GM15510 (cell line): ENCODE data around the gene SEH1L.

Experiments used
- POLR2A ChIP-seq: IDR thresholded peaks from 3 replicates; pipeline ENCODE4 v1.6.1; 2011; ENCODE audit warnings: borderline replicate concordance; ENCODE audit not compliant: insufficient read length; ENCODE audit errors: extremely low read depth

The SEH1L gene

DNA sequence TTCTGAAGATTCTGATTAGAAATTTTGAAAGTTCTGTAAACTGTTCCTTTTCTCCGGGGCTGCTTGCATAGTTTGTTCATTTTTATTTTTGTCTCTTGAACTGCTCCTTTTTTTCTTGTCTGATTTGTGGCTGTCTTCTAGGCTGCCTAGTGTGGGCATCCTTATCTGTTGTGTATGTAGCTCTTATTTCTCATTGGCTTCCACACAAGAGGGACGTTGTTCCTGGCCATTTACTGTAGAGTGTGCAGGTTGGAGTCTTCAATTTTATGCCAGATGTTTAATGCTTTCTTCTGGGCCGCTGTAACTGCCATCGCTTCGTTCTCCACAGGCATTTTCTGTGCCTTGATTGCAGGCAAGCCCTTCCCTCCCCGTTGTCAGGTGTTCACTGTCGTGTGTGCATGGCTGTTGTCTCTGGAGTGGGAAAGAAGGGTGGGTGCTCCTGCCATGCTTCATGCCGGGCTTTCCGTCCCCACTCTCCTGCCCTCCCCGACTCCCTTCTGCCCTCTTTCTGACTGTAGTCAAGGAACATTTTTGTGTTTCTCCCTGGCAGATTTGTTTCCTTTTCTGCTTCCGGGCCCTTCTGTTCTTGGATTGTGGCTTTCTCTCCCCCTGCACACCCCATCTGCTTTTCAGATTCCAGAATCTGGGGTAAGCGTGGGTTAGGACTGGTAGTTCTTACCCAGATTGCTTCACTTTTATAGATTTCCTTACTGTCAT, 58.9 kb downstream of the SEH1L start:
- TF ChIP-seq POLR2A: no peak

GRCh38 chr18:13007248-13007560, 59.4 kb downstream of the SEH1L start:
- no peak for TF ChIP-seq POLR2A

DNA sequence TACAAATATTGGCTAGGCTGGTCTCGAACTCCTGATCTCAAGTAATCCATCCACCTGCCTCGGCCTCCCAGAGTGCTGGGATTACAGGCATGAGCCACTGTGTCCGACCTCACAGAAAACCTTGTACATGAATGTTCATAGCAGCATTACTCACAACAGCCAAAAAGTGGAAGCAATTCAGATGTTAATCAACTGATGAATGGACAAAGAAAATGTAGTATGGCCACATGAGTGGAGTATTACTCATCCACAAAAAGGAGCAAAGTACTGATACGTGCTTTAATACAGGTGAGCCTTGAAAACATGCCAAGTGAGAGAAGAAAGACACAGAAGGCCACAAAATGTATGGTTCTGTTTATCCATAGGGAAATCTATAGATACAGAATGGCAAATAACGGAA, 63.9 kb downstream of the SEH1L start:
- TF ChIP-seq POLR2A: no peak

GRCh38 chr18:13014232-13014631, 66.4 kb downstream of the SEH1L start:
- no peak for TF ChIP-seq POLR2A

GRCh38 chr18:13014818-13015217, 67.0 kb downstream of the SEH1L start:
- TF ChIP-seq POLR2A: no peak

DNA sequence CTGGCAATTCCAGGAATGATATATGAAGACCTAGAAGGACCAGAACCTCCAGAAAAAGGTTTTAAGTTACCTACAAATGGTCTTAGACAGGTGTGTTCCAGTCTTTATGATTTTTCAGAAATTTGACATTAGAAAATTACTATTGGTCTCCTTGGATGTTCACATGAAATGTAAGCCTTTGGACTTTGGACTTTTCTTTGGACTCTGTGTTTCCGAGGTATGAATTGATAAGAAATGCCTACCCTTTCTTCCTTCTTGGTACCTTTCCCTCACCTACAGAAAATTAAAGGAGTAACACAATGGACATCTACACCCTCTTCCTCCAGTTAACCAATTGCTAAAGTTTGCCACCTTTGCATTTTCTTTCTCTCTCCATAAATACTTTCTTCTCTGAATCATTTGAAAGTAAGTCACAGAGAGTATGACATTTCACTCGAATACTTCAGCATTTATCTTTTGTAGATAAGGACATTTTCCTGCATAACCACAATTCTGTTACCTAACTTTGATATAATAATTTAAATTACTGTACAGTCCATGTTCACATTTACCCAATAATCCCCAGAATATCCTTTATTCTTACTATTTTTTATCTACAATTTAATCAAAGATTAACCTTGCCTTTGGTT, 69.5 kb downstream of the SEH1L start:
- TF ChIP-seq POLR2A: no peak

DNA sequence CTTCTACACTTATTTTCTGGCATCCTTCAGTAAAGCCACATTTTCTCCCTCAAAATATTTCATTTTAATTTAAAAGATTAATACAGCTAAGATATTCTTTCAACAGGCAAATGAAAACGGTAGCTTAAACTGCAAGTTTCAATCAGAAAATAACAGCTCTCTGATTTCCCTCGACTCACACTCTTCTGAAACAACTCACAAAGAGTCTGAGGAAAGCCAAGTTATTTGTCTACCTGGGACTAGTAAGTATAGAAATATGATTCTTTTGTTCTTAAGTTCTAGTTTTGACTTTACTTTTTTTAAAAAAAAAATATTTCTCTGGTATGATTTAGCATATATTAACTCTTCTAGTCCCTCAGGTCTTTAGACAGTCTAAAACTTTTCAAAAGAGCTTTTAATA, 70.6 kb downstream of the SEH1L start:
- no peak for TF ChIP-seq POLR2A

GRCh38 chr18:13019301-13019700, 71.5 kb downstream of the SEH1L start:
- TF ChIP-seq POLR2A: no peak

DNA sequence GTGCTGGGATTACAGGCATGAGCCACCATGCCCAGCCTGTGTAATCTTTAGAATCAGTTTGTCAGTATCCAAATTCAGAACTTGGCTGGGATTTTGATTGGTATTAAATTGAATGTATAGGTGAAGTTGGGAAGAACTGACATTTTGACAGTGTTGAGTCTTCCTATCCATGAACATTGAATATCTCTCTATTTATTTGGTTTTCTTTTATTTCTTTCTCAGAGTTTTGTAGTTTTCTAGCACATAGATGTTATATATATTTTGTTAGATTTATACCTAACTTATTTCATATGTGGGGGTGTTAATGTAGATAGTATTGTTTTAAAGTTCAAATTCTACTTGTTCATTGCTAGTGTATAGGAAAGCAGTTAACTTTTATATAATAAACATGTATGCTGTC, 74.8 kb downstream of the SEH1L start:
- no peak for TF ChIP-seq POLR2A

DNA sequence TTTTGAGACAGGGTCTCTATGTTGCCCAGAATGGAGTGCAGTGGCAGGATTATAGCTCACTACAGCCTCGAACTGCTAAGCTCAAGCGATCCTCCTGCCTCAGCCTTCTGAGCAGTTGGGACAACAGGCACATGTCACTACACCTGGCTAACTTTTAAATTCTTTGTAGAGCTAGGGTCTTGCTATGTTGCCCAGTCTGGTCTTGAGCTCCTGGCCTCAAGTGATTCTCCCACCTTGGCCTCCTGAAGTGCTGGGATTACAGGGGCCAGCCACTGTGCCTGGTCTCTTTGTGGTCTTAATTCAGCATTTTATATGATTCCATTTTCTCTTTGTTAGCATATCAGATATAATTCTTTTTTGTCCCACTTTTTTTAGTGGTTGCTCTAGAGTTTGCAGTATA, 77.4 kb downstream of the SEH1L start:
- no peak for TF ChIP-seq POLR2A

GRCh38 chr18:13026583-13027270, 78.9 kb downstream of the SEH1L start:
- TF ChIP-seq POLR2A: no peak

DNA sequence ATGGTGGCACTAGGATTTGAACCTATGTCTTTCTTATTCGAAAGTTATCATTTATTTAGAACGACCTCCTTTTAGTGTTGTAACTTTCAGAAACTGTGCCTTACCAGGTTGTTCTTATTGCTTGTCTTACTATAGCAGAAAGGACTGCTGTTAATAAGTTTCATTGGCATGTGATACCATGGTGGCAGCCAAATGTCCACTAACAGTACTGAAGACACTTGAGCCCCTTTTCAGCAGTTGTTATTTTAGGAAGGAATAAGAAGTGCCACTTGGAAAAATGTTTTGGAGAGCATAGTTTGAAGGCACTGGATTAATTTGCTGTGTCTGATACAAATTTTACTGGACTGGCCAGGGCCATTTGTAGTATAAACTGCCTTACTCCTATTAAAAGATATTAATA, 81.1 kb downstream of the SEH1L start:
- TF ChIP-seq POLR2A: no peak

DNA sequence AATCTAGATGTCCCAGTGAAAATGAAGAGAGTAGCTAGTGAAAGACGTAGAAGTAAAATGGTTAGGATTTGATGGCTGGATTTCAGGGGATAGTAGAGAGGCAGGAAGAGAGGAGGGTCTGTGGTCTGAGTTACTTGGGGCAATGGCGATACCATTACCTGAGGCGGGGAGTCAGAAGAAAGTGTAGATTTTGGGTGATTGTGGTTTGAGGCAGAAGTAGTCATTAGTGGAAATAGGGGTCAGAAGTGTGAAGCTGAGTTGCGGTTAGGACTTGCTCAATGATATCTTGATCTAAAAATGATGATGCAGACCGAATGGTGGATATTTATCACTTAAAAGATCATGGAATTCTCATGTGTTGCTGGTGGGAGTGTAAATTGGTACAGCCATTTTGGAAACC, 84.4 kb downstream of the SEH1L start:
- TF ChIP-seq POLR2A: no peak

GRCh38 chr18:13035249-13035914, 87.6 kb downstream of the SEH1L start:
- no peak for TF ChIP-seq POLR2A

- no peak for TF ChIP-seq POLR2A
Observed at GRCh38 chr18:13036622-13037320, 89.0 kb downstream of the SEH1L start.
